Measurements from ENCODE around the gene DOCK10.

- TF ChIP-seq, protein P1, sequence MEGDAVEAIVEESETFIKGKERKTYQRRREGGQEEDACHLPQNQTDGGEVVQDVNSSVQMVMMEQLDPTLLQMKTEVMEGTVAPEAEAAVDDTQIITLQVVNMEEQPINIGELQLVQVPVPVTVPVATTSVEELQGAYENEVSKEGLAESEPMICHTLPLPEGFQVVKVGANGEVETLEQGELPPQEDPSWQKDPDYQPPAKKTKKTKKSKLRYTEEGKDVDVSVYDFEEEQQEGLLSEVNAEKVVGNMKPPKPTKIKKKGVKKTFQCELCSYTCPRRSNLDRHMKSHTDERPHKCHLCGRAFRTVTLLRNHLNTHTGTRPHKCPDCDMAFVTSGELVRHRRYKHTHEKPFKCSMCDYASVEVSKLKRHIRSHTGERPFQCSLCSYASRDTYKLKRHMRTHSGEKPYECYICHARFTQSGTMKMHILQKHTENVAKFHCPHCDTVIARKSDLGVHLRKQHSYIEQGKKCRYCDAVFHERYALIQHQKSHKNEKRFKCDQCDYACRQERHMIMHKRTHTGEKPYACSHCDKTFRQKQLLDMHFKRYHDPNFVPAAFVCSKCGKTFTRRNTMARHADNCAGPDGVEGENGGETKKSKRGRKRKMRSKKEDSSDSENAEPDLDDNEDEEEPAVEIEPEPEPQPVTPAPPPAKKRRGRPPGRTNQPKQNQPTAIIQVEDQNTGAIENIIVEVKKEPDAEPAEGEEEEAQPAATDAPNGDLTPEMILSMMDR (conservative IDR thresholded peaks at IDR 0.05; ENCODE audit: low read length), result no peak
- TF ChIP-seq EZH2phosphoT487 (IDR thresholded peaks at IDR 0.05; ENCODE audit: borderline replicate concordance, low read depth, low read length), result no peak
Observed at GRCh38 chr2:225013425-225014365, 28.6 kb downstream of the DOCK10 start.
